HG03439 (cell line): ENCODE results near the gene MICA.
"Not testable (repeated sequence)": the region's sequence is repeated elsewhere in the genome, so short reads cannot be mapped to it uniquely, and the experiment has no call there.

Source experiments
- ATAC-seq: cut with Tn5 transposase; IDR thresholded peaks from one replicate; pipeline ENCODE4 v1.9.1; 2021; ENCODE audit warnings: mild to moderate bottlenecking, moderate library complexity; ENCODE audit not compliant: unreplicated experiment

The MICA gene

GRCh38 chr6:31407699-31408098 is 4.3 kb downstream of the MICA start:
- ATAC-seq, result no peak

- ATAC-seq, result no peak
Measured at GRCh38 chr6:31412506-31412905, 9.1 kb downstream of the MICA start.

GRCh38 chr6:31414148-31414770 is 10.9 kb downstream of the MICA start:
- not testable (repeated sequence) for ATAC-seq

- no peak for ATAC-seq
Measured at GRCh38 chr6:31414771-31415265, 11.4 kb downstream of the MICA start.

DNA sequence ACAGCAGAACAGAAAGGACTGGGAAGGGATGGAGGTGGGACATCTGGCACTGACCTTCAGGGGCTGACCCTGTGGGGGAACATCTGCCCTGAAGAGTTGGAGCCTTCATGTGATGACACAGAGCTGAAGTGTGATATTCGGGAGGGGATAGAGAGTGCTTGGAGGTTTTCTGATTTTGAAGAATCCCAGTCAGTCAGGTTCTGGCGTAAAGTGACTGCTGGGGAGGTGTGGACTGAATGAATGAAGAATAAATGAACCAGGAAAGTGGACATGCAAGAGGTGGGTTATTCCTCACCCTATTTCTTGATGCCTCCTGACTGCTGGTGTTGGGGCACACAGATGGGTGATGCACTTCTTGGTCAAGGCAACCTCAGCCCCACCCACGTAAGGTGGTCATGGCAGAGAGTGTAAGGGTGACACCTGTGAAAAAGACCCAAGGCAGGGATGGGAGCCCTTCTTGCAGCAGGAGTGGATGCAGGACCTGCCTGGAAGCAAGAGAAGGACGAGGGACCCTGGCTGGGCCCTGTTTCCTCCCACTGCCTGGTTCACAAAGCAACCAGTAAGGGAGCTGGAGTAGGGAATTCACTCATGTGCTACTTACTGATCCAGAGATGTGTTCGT is 13.1 kb downstream of the MICA start:
- no peak for ATAC-seq

- no peak for ATAC-seq
Measured at GRCh38 chr6:31418251-31418650, 14.9 kb downstream of the MICA start.

DNA sequence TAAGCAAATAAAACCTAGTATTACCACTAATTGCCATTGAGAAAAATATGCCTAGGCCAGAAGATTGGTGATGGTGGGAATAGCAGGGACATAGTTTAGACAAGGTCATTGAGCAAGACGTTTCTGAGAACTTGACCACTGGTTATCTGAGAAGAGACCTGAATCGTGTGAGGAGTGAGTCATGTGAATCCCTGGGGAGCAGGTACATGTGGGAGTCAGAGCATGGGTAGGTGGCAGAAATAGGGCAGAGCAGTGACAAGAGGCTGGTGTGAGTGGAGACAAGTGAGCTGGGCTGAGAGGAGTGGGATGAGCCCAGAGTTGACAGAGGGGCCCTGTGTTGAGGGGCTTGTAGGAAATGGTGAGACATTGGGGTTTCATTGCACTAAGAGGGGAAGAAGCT is 16.4 kb downstream of the MICA start:
- no peak for ATAC-seq

GRCh38 chr6:31420546-31420945 is 17.2 kb downstream of the MICA start:
- ATAC-seq, result no peak

- no peak for ATAC-seq
Measured at GRCh38 chr6:31422587-31422986, 19.2 kb downstream of the MICA start.

- no peak for ATAC-seq
Measured at GRCh38 chr6:31423550-31423949, 20.2 kb downstream of the MICA start.

- ATAC-seq, result no peak
Measured at GRCh38 chr6:31426395-31427354, 23.3 kb downstream of the MICA start.

GRCh38 chr6:31430449-31430848 is 27.1 kb downstream of the MICA start:
- ATAC-seq, result no peak

GRCh38 chr6:31435051-31435450 is 31.7 kb downstream of the MICA start:
- ATAC-seq, result not testable (repeated sequence)

GRCh38 chr6:31438222-31438621 is 34.8 kb downstream of the MICA start:
- no peak for ATAC-seq

GRCh38 chr6:31438677-31439076 is 35.3 kb downstream of the MICA start:
- ATAC-seq, result no peak

GRCh38 chr6:31441365-31442267 is 38.2 kb downstream of the MICA start:
- ATAC-seq, result no peak

DNA sequence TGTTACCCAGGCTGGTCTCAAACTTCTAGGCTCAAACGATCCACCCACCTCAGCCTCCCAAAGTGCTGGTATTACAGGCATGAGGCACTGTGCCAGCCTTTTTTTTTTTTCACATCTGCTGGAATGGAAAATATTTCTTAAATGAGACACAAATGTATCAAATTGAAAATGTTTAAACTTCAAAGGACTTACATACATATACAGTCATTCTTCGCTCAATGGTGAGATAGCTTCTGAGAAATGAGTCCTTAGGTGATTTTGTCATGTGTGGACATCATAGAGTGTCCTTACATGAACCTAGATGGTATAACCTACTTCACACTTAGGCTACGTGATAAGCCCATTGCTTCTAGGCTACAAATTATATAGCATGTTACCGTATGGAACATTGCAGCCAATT is 43.1 kb downstream of the MICA start:
- no peak for ATAC-seq

GRCh38 chr6:31446999-31447789 is 43.8 kb downstream of the MICA start:
- not testable (repeated sequence) for ATAC-seq

GRCh38 chr6:31450751-31451150 is 47.4 kb downstream of the MICA start:
- no peak for ATAC-seq

GRCh38 chr6:31452859-31453258 is 49.5 kb downstream of the MICA start:
- no peak for ATAC-seq
